Astrocyte (in vitro differentiated cells and primary cell): Measurements from ENCODE around the gene ARHGEF10L. TPM values are rescaled to one million over a fixed set of nuclear protein-coding genes. Genes with fewer than 3 reads are reported as not detected.

Source experiments
- DNase-seq: peaks from one replicate; pipeline ENCODE4 v3.0.0-alpha.2; 2010; ENCODE audit warnings: low read depth
- FAIRE-seq: peaks from 2 replicates; lab custom pipeline; 2011; peaks lifted over from hg19 to GRCh38; lab: Jason Lieb, UNC
- H2AFZ ChIP-seq: 2 replicates; pipeline ENCODE4 v1.6.0; 2012; ENCODE audit warnings: low read depth, low read length, inconsistent platforms
- H3K27ac ChIP-seq: 2 replicates; pipeline ENCODE4 v1.5.1; 2011; ENCODE audit warnings: low read depth, low read length, inconsistent platforms
- H3K27me3 ChIP-seq: 2 replicates; pipeline ENCODE4 v1.6.0; 2011; ENCODE audit warnings: low read length, inconsistent platforms; ENCODE audit not compliant: insufficient read depth
- H3K36me3 ChIP-seq: 2 replicates; pipeline ENCODE4 v1.5.1; 2011; ENCODE audit warnings: low read length, inconsistent platforms; ENCODE audit not compliant: insufficient read depth
- H3K4me1 ChIP-seq: 2 replicates; pipeline ENCODE4 v1.5.1; 2011; ENCODE audit warnings: low read length, inconsistent platforms; ENCODE audit not compliant: insufficient read depth
- H3K4me2 ChIP-seq: 2 replicates; pipeline ENCODE4 v1.6.0; 2012; ENCODE audit warnings: low read length, inconsistent platforms
- H3K4me3 ChIP-seq: 2 replicates; pipeline ENCODE4 v1.5.1; 2011; ENCODE audit warnings: low read depth, mild to moderate bottlenecking, low read length, inconsistent platforms; ENCODE audit not compliant: insufficient read depth
- H3K79me2 ChIP-seq: 2 replicates; pipeline ENCODE4 v1.6.0; 2012; ENCODE audit warnings: mild to moderate bottlenecking, low read length, inconsistent platforms; ENCODE audit not compliant: insufficient read depth
- H3K9ac ChIP-seq: 2 replicates; pipeline ENCODE4 v1.6.0; 2012; ENCODE audit warnings: mild to moderate bottlenecking, low read length, inconsistent platforms
- H3K9me3 ChIP-seq: 2 replicates; pipeline ENCODE4 v1.5.1; 2012; ENCODE audit warnings: low read depth, mild to moderate bottlenecking, low read length, inconsistent platforms; ENCODE audit not compliant: insufficient read depth
- H4K20me1 ChIP-seq: 2 replicates; pipeline ENCODE4 v1.6.0; 2012; ENCODE audit warnings: low read length, inconsistent platforms; ENCODE audit not compliant: insufficient read depth
- H3K27ac Mint-ChIP-seq: one replicate; pipeline ENCODE4 v1.8.0; 2021; ENCODE audit warnings: mild to moderate bottlenecking, mixed read lengths; ENCODE audit not compliant: unreplicated experiment
- H3K27me3 Mint-ChIP-seq: one replicate; pipeline ENCODE4 v1.8.0; 2021; ENCODE audit warnings: low read depth, mixed read lengths; ENCODE audit not compliant: unreplicated experiment
- H3K36me3 Mint-ChIP-seq: one replicate; pipeline ENCODE4 v1.8.0; 2021; ENCODE audit warnings: low read depth, mixed read lengths; ENCODE audit not compliant: unreplicated experiment
- H3K4me1 Mint-ChIP-seq: one replicate; pipeline ENCODE4 v1.8.0; 2021; ENCODE audit warnings: low read depth, mixed read lengths; ENCODE audit not compliant: unreplicated experiment
- H3K4me3 Mint-ChIP-seq: one replicate; pipeline ENCODE4 v1.8.0; 2021; ENCODE audit warnings: mild to moderate bottlenecking, moderate library complexity, mixed read lengths; ENCODE audit not compliant: unreplicated experiment
- H3K9me3 Mint-ChIP-seq: one replicate; pipeline ENCODE4 v1.8.0; 2021; ENCODE audit warnings: mild to moderate bottlenecking, mixed read lengths; ENCODE audit not compliant: unreplicated experiment
- EZH2 ChIP-seq: IDR thresholded peaks from 2 replicates; pipeline ENCODE4 v1.6.1; 2012; ENCODE audit warnings: mild to moderate bottlenecking, low read length, inconsistent platforms; ENCODE audit not compliant: insufficient read depth
- total RNA-seq: library from RNA; stranded (reverse); gene quantifications from 2 replicates; pipeline ENCODE4 v1.2.1, GENCODE V29; 2021
- TF ChIP-seq, protein P1 (sequence below): IDR thresholded peaks from 2 replicates; pipeline ENCODE4 v1.5.1; 2011; ENCODE audit warnings: low read depth, mild to moderate bottlenecking, inconsistent platforms, low read length, moderate library complexity; ENCODE audit not compliant: insufficient read depth

ARHGEF10L gene
- total RNA-seq, 1 donor from 2014 or later: 14.2 TPM

DNA sequence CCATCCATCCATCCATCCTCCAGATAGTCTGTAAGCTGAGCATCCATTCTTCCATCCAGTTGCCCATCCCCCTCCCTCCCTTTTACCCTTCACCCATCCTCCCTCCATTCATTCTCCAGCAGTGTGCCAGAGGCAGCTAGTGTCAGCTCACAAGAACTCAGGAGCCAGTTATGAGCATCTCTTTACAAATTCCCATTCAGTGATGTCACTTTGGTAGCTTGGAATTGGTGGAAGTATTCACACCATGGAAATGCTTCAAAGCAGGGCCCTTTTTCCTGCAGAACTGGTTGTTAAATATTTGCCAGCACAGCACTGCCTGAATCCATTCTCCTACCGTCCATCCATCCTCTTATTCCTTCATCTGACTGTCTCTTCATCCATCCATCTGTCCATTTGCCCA is 72.5 kb downstream of the ARHGEF10L start:
- Mint-ChIP-seq H3K36me3 (peaks cover 11% of the 10 kb centered on the region), H3K27ac (peak overlapping the region; percentile 5), H3K27me3 (peaks cover 1% of the 10 kb centered on the region), H3K4me1 (peaks cover 13% of the 10 kb centered on the region), H3K9me3 (no peaks in the 10 kb centered on the region), H3K4me3 (no peak overlapping the region)
- no peak overlapping the region for H3K9ac ChIP-seq
- no peaks in the 10 kb centered on the region for H3K4me1 ChIP-seq
- DNase-seq (peak; percentile 54), FAIRE-seq (peak; percentile 84)
- no peak overlapping the region for H3K27ac ChIP-seq
- no peaks in the 10 kb centered on the region for H3K27me3 ChIP-seq
- H3K9me3 ChIP-seq: no peaks in the 10 kb centered on the region
- H3K79me2 ChIP-seq: no peaks in the 10 kb centered on the region
- no peaks in the 10 kb centered on the region for H4K20me1 ChIP-seq
- no peak overlapping the region for H2AFZ ChIP-seq
- no peaks in the 10 kb centered on the region for H3K36me3 ChIP-seq
- H3K4me3 ChIP-seq: no peak overlapping the region
- H3K4me2 ChIP-seq: no peak overlapping the region
- TF ChIP-seq, protein P1, sequence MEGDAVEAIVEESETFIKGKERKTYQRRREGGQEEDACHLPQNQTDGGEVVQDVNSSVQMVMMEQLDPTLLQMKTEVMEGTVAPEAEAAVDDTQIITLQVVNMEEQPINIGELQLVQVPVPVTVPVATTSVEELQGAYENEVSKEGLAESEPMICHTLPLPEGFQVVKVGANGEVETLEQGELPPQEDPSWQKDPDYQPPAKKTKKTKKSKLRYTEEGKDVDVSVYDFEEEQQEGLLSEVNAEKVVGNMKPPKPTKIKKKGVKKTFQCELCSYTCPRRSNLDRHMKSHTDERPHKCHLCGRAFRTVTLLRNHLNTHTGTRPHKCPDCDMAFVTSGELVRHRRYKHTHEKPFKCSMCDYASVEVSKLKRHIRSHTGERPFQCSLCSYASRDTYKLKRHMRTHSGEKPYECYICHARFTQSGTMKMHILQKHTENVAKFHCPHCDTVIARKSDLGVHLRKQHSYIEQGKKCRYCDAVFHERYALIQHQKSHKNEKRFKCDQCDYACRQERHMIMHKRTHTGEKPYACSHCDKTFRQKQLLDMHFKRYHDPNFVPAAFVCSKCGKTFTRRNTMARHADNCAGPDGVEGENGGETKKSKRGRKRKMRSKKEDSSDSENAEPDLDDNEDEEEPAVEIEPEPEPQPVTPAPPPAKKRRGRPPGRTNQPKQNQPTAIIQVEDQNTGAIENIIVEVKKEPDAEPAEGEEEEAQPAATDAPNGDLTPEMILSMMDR: no peak
- TF ChIP-seq EZH2: no peak

DNA sequence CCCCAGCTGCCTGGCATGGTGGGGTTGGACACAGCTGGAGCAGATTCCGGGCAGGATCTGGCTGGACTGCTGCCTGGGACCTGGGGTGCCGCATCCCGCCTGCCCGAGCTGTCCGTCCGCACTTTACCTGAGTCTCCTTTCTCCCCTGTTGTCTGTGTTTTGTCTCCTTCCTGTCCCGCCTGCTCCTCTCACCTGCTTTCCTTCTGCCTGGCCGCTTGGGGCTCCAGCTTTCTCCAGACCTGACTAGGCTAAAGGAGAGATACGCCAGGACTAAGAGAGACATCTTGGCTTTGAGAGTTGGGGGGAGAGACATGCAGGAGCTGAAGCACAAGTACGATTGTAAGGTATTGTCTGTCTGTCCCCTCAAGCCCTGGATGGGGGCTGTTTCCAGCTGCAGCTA is 73.3 kb downstream of the ARHGEF10L start:
- H3K36me3 ChIP-seq: no peaks in the 10 kb centered on the region
- H3K9ac ChIP-seq: no peak overlapping the region
- peaks cover 1% of the 10 kb centered on the region for H3K27me3 Mint-ChIP-seq
- peaks cover 15% of the 10 kb centered on the region for H3K4me1 Mint-ChIP-seq
- H3K36me3 Mint-ChIP-seq: peaks cover 10% of the 10 kb centered on the region
- H3K4me3 ChIP-seq: no peak overlapping the region
- H3K27ac ChIP-seq: no peak overlapping the region
- no peak for FAIRE-seq
- no peak overlapping the region for H3K4me3 Mint-ChIP-seq
- H3K9me3 ChIP-seq: no peaks in the 10 kb centered on the region
- H2AFZ ChIP-seq: no peak overlapping the region
- no peak overlapping the region for H3K4me2 ChIP-seq
- H3K27ac Mint-ChIP-seq: no peak overlapping the region
- no peak for DNase-seq
- H4K20me1 ChIP-seq: no peaks in the 10 kb centered on the region
- no peaks in the 10 kb centered on the region for H3K9me3 Mint-ChIP-seq
- H3K4me1 ChIP-seq: peaks cover 2% of the 10 kb centered on the region
- no peaks in the 10 kb centered on the region for H3K27me3 ChIP-seq
- no peaks in the 10 kb centered on the region for H3K79me2 ChIP-seq
- no peak for TF ChIP-seq EZH2

DNA sequence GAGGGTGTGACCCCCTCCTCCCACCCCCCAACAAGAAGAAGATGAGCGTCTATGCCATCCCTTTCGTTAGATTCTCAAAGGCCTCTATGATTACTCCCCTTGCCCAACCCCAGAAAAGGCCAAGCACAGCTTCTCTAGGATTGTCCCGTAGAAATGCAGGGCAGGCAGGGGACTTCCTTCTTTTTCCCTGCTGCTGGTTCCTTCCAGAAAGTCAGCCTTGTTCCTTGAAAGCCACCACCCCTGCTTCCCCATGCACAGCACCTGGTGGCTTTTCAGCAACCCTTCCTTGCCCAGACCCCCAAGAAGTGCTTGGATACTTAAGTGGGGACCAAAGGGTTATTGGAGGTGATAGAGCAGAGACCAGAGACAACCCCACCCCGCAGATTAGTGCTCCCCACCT is 75.1 kb downstream of the ARHGEF10L start:
- H3K27me3 Mint-ChIP-seq: peaks cover 1% of the 10 kb centered on the region
- peaks cover 10% of the 10 kb centered on the region for H3K4me1 ChIP-seq
- H3K4me3 ChIP-seq: no peak overlapping the region
- FAIRE-seq (no peak), DNase-seq (no peak)
- H3K27me3 ChIP-seq: no peaks in the 10 kb centered on the region
- H4K20me1 ChIP-seq: no peaks in the 10 kb centered on the region
- no peak overlapping the region for H3K4me2 ChIP-seq
- H3K9ac ChIP-seq: no peak overlapping the region
- peaks cover 24% of the 10 kb centered on the region for H3K4me1 Mint-ChIP-seq
- H3K4me3 Mint-ChIP-seq: no peak overlapping the region
- no peaks in the 10 kb centered on the region for H3K9me3 Mint-ChIP-seq
- H3K27ac Mint-ChIP-seq: no peak overlapping the region
- H3K36me3 ChIP-seq: no peaks in the 10 kb centered on the region
- H3K9me3 ChIP-seq: no peaks in the 10 kb centered on the region
- no peak overlapping the region for H3K27ac ChIP-seq
- no peak for TF ChIP-seq EZH2
- TF ChIP-seq, protein P1: no peak
- no peaks in the 10 kb centered on the region for H3K79me2 ChIP-seq
- no peak overlapping the region for H2AFZ ChIP-seq
- H3K36me3 Mint-ChIP-seq: peaks cover 7% of the 10 kb centered on the region
